KOPT-K1 (cell line): ENCODE results near the gene SMPDL3A.

Source experiments
- H3K27ac ChIP-seq: fragments of 200-600 bp; sonication (generic); 2 replicates; pipeline ENCODE4 v1.5.1; 2016; ENCODE audit warnings: antibody characterized with exemption, mild to moderate bottlenecking, low read depth, low read length; ENCODE audit not compliant: poor library complexity, severe bottlenecking
- H3K36me3 ChIP-seq: fragments of 200-600 bp; sonication (generic); 2 replicates; pipeline ENCODE4 v1.5.1; 2017; ENCODE audit warnings: antibody characterized with exemption, mild to moderate bottlenecking, low read length, moderate library complexity; ENCODE audit not compliant: insufficient read depth
- H3K9me3 ChIP-seq: fragments of 200-600 bp; sonication (generic); 2 replicates; pipeline ENCODE4 v1.5.1; 2017; ENCODE audit warnings: antibody characterized with exemption, low read length, mild to moderate bottlenecking; ENCODE audit not compliant: insufficient read depth, poor library complexity, severe bottlenecking

Gene SMPDL3A

DNA sequence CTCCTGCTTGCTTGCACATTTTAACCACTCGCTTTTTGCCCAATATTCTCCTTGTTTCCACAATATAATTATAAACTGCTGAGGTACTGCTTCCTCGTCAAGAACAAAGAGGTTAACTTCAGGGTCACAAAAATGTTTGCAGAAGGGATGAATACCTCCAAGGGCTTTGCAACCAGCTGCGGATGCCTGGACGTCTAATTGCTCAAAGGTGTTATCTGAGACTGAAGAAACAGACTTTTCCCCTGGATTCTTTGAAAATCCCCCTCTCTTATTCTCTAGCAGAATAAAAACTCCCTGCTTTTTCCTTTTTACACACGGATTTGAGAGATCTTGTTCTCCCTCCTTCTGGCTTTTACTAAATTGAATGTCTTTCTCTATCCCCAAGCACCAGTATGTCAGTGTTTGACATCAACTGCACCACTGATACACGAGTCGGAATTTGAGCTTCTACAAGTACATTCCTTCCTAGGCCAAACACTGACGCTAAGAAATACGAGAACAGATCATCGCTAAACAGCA is 336 bp upstream of the SMPDL3A start:
- Histone ChIP-seq H3K36me3 (no peaks in the 10 kb centered on the region), H3K27ac (no peak overlapping the region), H3K9me3 (no peaks in the 10 kb centered on the region)

DNA sequence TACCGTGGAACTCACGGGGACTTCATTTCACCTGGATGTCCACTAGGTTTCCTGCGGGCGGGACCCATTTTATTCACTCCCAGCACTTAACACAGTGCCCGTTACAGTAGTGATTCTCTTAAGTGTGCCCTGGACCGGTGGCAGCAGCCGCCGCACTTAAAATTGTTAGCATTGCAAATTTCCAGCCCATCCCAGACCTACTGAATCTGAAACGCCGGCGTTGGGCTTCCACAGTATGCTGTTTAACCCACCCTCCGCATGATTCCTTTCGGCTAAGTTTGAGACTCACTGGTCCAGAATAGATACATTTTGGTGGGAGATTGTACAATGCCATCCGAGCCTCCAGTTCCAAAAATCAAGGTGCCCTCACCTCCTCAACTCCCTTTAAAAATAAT is 967 bp downstream of the SMPDL3A start:
- H3K36me3 ChIP-seq = no peaks in the 10 kb centered on the region
- no peak overlapping the region for H3K27ac ChIP-seq
- no peaks in the 10 kb centered on the region for H3K9me3 ChIP-seq

DNA sequence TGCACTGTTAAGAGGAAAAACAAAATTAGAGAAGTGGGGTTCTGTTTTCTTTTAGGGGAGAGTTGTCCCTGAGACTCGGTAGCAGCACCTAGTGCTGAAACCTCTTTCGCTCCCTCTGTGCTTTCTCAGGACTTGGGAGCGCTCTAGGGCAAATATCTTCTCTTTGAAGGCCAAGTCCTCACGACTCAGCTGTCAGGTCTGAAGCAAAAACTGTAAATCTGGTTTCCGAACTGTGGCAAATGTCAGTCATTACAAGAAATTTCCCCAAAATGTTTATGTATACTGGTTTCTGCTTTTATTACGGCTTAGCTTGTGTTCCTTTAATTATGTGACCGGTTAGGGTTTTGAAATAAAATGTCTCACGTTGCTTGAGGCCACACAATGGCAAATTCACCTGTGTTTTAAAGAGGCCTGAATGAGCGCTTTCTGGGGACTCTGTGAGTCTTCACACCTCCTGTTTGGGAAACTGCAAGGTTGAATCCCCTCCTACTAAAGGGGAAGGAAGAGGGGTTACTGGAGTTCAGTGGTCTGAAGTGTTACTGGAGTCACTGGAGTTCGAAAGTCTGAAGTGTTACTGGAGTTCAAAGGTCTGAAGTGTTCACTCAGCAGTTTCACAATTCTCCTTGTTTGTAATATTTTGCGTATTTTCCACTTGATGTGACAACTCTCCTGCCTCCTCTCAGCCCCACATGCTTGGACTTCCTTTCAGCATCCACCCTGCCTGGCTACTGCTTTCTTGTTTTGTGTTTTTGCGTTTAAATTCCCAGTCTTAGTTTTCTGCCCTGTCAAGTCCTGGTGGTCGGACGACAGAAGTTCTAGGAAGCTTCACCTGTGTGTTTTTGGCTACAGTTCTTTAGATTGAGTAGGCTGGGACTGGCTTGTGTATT is 1.6 kb downstream of the SMPDL3A start:
- Histone ChIP-seq H3K27ac (no peak overlapping the region), H3K9me3 (no peaks in the 10 kb centered on the region), H3K36me3 (no peaks in the 10 kb centered on the region)

- no peaks in the 10 kb centered on the region for H3K9me3 ChIP-seq
- H3K36me3 ChIP-seq = no peaks in the 10 kb centered on the region
- no peak overlapping the region for H3K27ac ChIP-seq
Observed at GRCh38 chr6:122791310-122791679, 2.2 kb downstream of the SMPDL3A start.

DNA sequence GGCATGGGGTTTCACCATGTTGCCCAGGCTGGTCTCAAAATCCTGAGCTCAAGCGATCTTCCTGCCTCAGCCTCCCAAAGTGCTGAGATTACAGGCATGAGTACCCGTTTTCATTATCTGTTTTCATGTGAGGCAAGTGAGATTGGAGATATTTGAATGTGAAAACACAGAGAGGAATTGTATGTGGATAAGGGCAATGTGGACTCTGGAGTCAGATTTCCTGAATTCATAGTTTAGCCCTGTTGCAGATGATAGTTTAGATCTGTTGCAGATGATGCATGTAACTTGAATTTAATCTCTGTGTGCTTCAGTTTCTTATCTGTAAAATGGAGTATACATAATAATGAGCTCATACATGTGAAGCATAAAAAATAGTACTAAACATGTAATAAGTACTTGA is 3.7 kb downstream of the SMPDL3A start:
- Histone ChIP-seq H3K27ac (no peak overlapping the region), H3K9me3 (no peaks in the 10 kb centered on the region), H3K36me3 (no peaks in the 10 kb centered on the region)

GRCh38 chr6:122797537-122797936 is 8.5 kb downstream of the SMPDL3A start:
- Histone ChIP-seq H3K27ac (no peak overlapping the region), H3K36me3 (no peaks in the 10 kb centered on the region), H3K9me3 (no peaks in the 10 kb centered on the region)

GRCh38 chr6:122798099-122798641 is 9.1 kb downstream of the SMPDL3A start:
- H3K9me3 ChIP-seq = no peaks in the 10 kb centered on the region
- no peak overlapping the region for H3K27ac ChIP-seq
- no peaks in the 10 kb centered on the region for H3K36me3 ChIP-seq

GRCh38 chr6:122799140-122799745 is 10.2 kb downstream of the SMPDL3A start:
- Histone ChIP-seq H3K9me3 (no peaks in the 10 kb centered on the region), H3K36me3 (no peaks in the 10 kb centered on the region), H3K27ac (no peak overlapping the region)

DNA sequence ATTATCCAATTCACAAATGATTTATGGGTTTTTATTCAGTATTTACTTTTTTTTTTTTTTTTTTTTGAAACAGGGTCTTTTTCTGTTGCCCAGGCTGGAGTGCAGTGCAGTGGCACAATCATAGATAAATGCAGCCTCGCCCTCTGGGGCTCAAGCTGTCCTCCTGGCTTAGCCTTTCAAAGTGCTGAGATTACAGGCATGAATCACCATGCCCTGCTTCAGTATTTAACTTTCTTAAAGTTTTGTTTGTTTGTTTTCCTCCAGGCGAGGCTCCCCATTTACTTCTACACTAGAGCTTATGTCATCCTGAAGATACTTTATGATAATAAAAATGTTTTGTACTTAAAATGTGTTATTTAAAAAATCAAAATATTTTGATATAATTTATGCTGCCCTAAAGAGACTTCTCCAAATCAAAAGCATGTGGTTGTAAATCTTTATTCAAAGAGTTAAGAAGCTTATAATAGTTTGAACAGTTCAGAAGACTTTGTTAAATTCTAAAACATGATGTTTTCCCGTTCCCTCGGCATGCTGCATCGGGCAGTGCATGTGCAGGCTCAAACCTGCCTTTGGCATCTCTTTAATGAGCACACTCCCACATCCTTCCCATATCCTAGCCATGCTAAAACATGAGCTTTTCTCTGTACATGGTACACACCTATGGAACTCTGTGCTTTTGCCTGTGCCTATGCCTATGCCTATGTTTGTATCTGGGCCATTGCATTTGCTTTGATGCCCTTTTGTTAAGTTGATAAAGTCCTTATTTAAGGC is 11.0 kb downstream of the SMPDL3A start:
- H3K27ac ChIP-seq = no peak overlapping the region
- no peaks in the 10 kb centered on the region for H3K36me3 ChIP-seq
- no peaks in the 10 kb centered on the region for H3K9me3 ChIP-seq

- Histone ChIP-seq H3K27ac (no peak overlapping the region), H3K36me3 (no peaks in the 10 kb centered on the region), H3K9me3 (no peaks in the 10 kb centered on the region)
Observed at GRCh38 chr6:122800906-122801305, 11.8 kb downstream of the SMPDL3A start.

DNA sequence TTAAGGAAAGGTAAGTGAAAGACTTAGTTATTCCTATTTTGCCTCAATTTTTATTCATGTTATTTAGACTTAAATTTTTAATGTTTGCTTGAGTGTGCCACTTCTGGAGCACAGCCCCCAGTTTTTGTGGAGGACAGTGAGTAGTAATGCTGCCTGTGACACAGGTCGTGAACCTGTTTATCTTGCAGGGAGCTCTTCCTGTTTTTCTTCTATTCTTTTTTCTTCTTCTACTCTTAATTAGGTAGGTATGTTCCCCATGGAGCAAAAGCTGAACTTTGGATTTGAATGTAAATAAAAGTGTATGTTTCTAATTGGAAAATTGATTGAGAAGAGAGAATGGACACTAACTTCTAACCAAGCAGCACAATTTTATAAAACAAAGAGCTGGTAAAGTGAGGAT is 12.3 kb downstream of the SMPDL3A start:
- Histone ChIP-seq H3K9me3 (no peaks in the 10 kb centered on the region), H3K36me3 (no peaks in the 10 kb centered on the region), H3K27ac (no peak overlapping the region)

GRCh38 chr6:122803171-122803661 is 14.2 kb downstream of the SMPDL3A start:
- Histone ChIP-seq H3K36me3 (no peaks in the 10 kb centered on the region), H3K9me3 (no peaks in the 10 kb centered on the region), H3K27ac (no peak overlapping the region)

DNA sequence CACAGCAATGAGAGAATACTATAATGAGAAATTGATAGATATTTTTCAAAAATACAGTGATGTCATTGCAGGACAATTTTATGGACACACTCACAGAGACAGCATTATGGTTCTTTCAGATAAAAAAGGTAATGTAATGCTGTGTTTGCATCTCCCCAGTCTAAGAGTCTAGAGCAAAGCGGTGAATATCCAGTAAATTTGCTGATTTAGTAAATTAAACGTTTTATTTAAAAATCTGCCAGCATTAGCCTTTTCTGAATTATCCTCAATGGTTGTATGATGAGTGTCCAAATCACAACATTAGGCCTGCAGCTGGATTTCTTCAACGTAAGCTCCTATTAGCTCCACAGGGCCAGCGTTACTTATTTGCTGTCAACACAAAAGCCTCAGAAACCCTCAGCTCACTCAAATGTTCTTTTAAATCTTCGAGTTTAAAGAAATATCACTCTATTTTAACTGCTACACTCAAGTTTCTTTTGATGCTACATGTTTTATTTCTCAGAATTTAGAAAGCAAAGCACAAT is 16.0 kb downstream of the SMPDL3A start:
- Histone ChIP-seq H3K36me3 (no peaks in the 10 kb centered on the region), H3K9me3 (no peaks in the 10 kb centered on the region), H3K27ac (no peak overlapping the region)

- no peaks in the 10 kb centered on the region for H3K36me3 ChIP-seq
- no peaks in the 10 kb centered on the region for H3K9me3 ChIP-seq
- no peak overlapping the region for H3K27ac ChIP-seq
Observed at GRCh38 chr6:122806291-122806690, 17.2 kb downstream of the SMPDL3A start.
